Loucy (cell line): ENCODE results near the gene NAPSA.

Source experiments
- EZH2phosphoT487 ChIP-seq: fragments of 200-600 bp; IDR thresholded peaks from 2 replicates; pipeline ENCODE4 v1.6.1; 2018; ENCODE audit warnings: antibody characterized with exemption, mild to moderate bottlenecking, moderate library complexity, borderline replicate concordance
- TF ChIP-seq, protein P1 (sequence below): fragments of 200-600 bp; sonication (generic); conservative IDR thresholded peaks from 2 replicates; pipeline ENCODE4 v1.5.1; 2014; ENCODE audit warnings: mild to moderate bottlenecking, antibody characterized with exemption, low read length

DNA sequence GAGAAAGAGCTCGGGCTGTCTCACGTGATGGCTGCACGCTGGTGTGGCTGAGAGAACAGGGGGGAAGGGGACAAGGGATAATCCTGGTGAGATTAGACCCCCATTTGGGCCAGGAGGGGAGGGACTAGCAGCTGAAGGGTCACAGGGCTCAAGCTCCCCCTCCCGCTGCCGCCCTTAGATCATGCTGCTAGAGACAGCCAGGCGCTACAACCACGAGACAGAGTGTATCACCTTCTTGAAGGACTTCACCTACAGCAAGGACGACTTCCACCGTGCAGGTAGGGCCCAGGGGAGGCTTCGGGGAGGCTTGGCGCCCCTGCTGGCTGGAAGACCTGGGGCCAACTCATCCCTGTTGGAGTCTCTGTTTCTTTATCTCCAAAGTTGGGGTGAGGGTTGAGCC, 14.2 kb upstream of the NAPSA start:
- TF ChIP-seq, protein P1, sequence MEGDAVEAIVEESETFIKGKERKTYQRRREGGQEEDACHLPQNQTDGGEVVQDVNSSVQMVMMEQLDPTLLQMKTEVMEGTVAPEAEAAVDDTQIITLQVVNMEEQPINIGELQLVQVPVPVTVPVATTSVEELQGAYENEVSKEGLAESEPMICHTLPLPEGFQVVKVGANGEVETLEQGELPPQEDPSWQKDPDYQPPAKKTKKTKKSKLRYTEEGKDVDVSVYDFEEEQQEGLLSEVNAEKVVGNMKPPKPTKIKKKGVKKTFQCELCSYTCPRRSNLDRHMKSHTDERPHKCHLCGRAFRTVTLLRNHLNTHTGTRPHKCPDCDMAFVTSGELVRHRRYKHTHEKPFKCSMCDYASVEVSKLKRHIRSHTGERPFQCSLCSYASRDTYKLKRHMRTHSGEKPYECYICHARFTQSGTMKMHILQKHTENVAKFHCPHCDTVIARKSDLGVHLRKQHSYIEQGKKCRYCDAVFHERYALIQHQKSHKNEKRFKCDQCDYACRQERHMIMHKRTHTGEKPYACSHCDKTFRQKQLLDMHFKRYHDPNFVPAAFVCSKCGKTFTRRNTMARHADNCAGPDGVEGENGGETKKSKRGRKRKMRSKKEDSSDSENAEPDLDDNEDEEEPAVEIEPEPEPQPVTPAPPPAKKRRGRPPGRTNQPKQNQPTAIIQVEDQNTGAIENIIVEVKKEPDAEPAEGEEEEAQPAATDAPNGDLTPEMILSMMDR = no peak
- TF ChIP-seq EZH2phosphoT487 = no peak
